Left cardiac atrium (tissue), 4 donors: ENCODE data around the gene ESYT2. TPM values are rescaled to one million over a fixed set of nuclear protein-coding genes. Genes with fewer than 3 reads are reported as not detected.
A peak's percentile ranks its signal among the peaks of the same experiment; 100 is the strongest.

Source experiments
- ATAC-seq, 2 donors: fragments of 200-7000 bp; cut with Tn5 transposase; one replicate each; pipeline ENCODE4 v1.9.1; 2020; ENCODE audit warnings: mild to moderate bottlenecking in 2 of 2, moderate library complexity in 2 of 2
- DNase-seq: peaks from one replicate; pipeline ENCODE4 v3.0.0-alpha.2; 2020
- intact Hi-C, 2 donors: fragments of 100-400 bp; cut with DNase I; formaldehyde crosslinking; loops; one replicate each; pipeline versions ENCODE4 v1.14.1 to v1.15.1; 2022 to 2023
- total RNA-seq, 2 donors: library from RNA; stranded (reverse); fragmentation: NEBNext Ultra II Directional; extraction: Animal tissue kit (Norgen Biotek cat#: 25700); gene quantifications; one replicate each; pipeline ENCODE4 v1.2.1, GENCODE V29; 2021
- donor health status: DM: no; HTN: yes; CAD: no.
- donor health status: DM: no; HTN: yes; CAD: no; lungs with severe emphysema.
- donor health status: DM: yes; HTN: yes; CAD: no.
- donor health status: Dilated cardiomyopathy.

ESYT2 gene
- total RNA-seq, 2 donors from 2014 or later, result 46.5 to 79.3 TPM

GRCh38 chr7:158759749-158760444 is 69.4 kb downstream of the ESYT2 start:
- ATAC-seq (no peak), DNase-seq (no peak)
- intact Hi-C loops, result no loop called here

GRCh38 chr7:158759245-158759614 is 70.1 kb downstream of the ESYT2 start:
- no peak for ATAC-seq
- intact Hi-C loops, result no loop called here
- DNase-seq, result no peak

GRCh38 chr7:158758586-158759244 is 70.6 kb downstream of the ESYT2 start:
- intact Hi-C loops, result no loop called here
- ATAC-seq (no peak), DNase-seq (no peak)

GRCh38 chr7:158757404-158757989 is 71.8 kb downstream of the ESYT2 start:
- ATAC-seq (no peak), DNase-seq (no peak)
- intact Hi-C loops, result no loop called here

GRCh38 chr7:158754746-158755444 is 74.4 kb downstream of the ESYT2 start:
- DNase-seq (no peak), ATAC-seq (no peak)
- intact Hi-C loops, result no loop called here

- ATAC-seq (no peak), DNase-seq (no peak)
- intact Hi-C loops, result no loop called here
These were observed 75.4 kb downstream of the ESYT2 start for GRCh38 chr7:158753900-158754299.

GRCh38 chr7:158751751-158752150 is 77.6 kb downstream of the ESYT2 start:
- intact Hi-C loops, result no loop called here
- ATAC-seq, result no peak
- DNase-seq, result no peak

GRCh38 chr7:158751199-158751598 is 78.1 kb downstream of the ESYT2 start:
- intact Hi-C loops, result no loop called here
- ATAC-seq (no peak), DNase-seq (no peak)

- no peak for ATAC-seq
- intact Hi-C loops, result no loop called here
- DNase-seq, result no peak
These were observed 78.6 kb downstream of the ESYT2 start for GRCh38 chr7:158750702-158751101.

GRCh38 chr7:158749396-158749795 is 79.9 kb downstream of the ESYT2 start:
- DNase-seq, result no peak
- intact Hi-C loops, result no loop called here
- ATAC-seq, result no peak

- no peak for ATAC-seq
- intact Hi-C loops, result no loop called here
- no peak for DNase-seq
These were observed 81.0 kb downstream of the ESYT2 start for GRCh38 chr7:158748335-158748734.

GRCh38 chr7:158747408-158747807 is 81.9 kb downstream of the ESYT2 start:
- DNase-seq, result no peak
- ATAC-seq, result no peak
- intact Hi-C loops, result no loop called here

- DNase-seq (no peak), ATAC-seq (no peak)
- intact Hi-C loops, result no loop called here
These were observed 82.4 kb downstream of the ESYT2 start for GRCh38 chr7:158746957-158747356.

GRCh38 chr7:158745057-158745715 is 84.1 kb downstream of the ESYT2 start:
- ATAC-seq (no peak), DNase-seq (no peak)
- intact Hi-C loops, result no loop called here

GRCh38 chr7:158744070-158744469 is 85.2 kb downstream of the ESYT2 start:
- intact Hi-C loops, result no loop called here
- no peak for ATAC-seq
- DNase-seq, result no peak

GRCh38 chr7:158743219-158743618 is 86.1 kb downstream of the ESYT2 start:
- intact Hi-C loops, result no loop called here
- no peak for ATAC-seq
- DNase-seq, result no peak

GRCh38 chr7:158742065-158742821 is 87.1 kb downstream of the ESYT2 start:
- intact Hi-C loops, result no loop called here
- DNase-seq (no peak), ATAC-seq (no peak)

- no peak for ATAC-seq
These were observed 88.0 kb downstream of the ESYT2 start for GRCh38 chr7:158741294-158741666.

GRCh38 chr7:158740657-158741293 is 88.5 kb downstream of the ESYT2 start:
- intact Hi-C loops, result no loop called here
- ATAC-seq (peak; percentile 75 to 78), DNase-seq (peak; percentile 83)

More at GRCh38 chr7:158741294-158741666, 88.0 kb downstream of the ESYT2 start:
- DNase-seq, result no peak
- intact Hi-C loops, result no loop called here
